ENCODE data around the gene DDX31.
A peak's percentile ranks its signal among the peaks of the same experiment; 100 is the strongest.

The DDX31 gene

DNA sequence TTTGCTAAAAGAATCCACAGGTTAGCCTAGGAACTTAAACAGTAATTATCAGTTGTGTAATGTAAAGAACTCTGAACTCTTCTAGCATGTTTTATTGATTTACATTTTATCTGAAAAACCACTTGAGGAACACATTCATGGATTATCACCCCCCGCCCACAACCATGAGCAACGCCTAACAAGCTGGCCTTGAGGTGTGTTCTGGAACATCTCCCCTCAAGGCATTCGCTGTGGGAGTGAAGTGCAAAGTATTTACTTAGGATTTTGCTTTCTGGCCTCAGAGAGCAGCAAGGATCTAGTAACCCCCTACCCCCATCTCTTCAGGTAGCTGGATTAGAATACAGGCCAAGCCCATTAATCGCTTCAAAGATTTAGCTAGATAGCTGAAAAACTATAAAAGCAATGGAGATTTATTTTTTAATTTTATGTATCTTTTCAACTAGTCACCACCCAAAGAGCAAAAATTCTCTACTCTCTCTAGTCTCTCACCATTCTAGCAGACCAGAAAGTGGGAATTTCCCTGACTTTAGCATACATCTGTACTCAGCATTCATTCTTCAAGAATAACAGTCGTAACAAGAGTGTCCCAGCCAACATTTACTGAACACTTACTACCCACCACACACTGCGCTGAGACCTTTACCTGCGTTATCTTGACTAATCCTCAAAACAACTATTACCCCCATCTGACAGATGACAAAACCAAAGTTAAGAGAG is 37.2 kb downstream of the DDX31 start:
- no peak for DNase-seq

DNA sequence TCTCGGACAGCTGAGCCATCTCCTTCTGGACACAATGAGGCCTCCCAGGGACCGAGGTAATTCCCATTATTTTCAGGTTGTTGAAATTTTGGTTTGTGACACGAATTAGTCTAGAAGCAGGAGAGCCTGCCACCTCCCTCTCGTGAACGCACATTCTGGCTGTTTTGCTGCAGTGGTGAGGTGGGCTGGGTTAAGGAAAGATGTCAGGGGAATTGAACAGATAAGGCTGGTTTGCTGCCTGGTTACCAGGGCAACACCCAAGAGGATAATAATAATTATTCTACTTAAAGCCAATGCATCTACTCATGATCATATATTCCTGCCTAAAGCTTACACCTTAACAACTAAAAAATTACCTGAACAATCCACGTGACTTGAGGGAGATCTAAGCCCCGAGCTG is 38.1 kb downstream of the DDX31 start:
- no peak for DNase-seq

DNA sequence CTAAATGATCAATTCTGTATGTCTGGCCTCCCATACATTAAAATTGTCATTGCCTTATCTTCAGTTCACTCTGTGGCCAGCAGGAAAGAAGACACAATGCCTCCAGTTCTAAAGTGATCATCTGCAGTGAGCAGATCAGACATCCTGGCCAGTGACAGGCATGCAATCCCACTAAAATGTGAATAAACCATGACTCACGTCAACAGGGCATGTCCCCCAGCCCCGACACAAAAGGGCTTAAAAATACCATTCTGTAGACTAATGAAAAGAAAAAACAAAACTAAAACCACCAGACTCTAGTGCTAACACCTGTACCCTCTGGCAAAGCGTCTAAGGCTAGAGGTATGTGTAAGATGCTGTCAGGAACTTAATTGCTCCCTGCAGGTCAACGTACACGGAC is 38.5 kb downstream of the DDX31 start:
- DNase-seq: no peak

DNA sequence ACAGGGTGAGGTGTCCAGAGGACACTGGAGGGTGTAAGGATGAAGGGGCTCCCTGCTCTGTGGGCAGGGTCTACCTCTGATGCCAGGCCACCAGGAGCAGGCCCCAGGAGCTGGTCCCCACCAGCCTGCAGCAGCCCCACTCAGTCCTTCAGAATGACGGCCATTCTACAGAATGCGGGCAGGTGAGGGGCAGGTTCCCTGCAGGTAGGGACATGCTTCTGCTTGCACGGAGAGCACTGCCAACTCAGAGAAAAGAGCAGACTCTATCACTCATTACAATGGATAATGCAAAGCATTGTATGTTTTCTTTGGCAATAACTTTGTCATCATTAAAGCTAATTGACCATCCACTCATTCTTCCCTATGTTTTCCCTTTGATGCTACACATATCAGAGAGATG is 39.0 kb downstream of the DDX31 start:
- DNase-seq: no peak

DNA sequence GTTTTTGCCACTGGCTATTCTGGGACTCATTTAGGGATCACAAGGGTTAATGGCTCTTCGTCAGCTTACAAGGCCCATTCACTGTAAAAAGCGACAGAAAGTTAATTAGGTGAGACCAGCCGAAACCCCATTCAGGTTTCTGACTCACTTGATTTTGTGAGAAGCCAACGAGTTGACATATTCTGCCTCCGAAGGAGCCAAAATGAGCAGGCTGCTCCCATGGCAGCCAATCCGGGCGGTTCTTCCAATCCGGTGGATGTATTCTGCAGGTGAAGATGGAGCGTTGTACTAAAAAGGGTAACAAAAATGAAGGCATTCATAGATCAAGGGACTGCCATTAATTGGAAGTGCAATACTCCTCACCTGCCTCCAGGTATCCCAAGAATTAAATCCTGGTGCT is 39.7 kb downstream of the DDX31 start:
- DNase-seq: peak in 1 of 14 donors; percentile 14

DNA sequence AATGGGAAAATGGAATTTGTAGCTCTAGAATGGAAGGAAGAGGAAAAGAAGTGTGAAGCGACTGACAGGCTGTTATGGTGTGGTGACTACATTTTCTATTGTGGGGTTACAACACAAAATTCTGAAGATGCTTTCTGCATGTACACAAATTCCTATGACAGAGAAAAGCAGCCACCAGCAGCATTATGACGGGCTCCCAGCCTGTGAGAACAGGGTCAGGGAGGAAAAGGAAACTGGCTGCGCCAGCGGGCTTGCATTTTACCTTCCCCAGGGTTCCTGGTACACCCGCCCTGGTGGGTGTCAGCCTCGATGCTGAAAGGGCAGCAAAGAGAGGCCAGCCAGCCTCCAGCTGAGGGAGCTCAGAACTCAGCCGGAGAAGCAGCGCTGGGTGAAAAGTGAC is 41.0 kb downstream of the DDX31 start:
- no peak for DNase-seq

DNA sequence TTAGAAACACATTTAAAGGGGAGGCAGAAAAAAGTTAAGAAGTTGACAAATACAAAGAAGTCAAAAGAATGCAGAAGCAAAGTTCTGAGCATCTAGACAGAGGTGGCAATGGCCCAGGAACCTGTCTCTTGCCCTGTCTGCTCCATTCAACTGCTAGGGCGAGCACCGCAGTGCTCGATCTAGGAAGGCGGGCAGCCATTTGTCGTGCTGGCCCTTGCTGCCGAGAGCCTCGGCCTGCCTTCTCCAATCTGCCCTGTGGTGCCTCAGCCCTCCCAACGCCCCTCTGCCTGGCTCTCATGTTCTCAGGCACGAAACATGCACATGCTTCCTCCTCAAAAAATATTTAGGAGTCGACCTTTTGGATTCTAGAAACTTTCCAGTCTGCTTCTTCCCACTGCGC is 42.2 kb downstream of the DDX31 start:
- DNase-seq: no peak

DNA sequence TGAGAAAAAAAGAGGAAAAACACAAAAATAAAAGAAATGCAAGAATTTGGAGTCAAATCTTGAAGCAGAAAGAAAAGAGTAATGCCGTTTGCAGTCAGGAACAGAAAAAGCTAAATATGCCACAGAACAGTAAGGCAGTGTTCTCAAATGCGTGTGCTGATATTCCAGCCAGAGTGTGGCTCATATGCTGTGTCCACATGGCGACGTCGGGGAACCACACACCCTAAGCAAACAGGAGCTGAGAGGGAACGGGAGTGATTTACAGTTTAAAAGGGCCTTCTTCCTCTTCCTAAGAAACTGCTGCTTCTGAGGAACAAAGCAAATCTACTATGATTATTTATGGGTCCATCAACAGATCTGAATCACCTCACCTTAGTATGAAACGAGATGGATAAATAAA is 42.7 kb downstream of the DDX31 start:
- no peak for DNase-seq

DNA sequence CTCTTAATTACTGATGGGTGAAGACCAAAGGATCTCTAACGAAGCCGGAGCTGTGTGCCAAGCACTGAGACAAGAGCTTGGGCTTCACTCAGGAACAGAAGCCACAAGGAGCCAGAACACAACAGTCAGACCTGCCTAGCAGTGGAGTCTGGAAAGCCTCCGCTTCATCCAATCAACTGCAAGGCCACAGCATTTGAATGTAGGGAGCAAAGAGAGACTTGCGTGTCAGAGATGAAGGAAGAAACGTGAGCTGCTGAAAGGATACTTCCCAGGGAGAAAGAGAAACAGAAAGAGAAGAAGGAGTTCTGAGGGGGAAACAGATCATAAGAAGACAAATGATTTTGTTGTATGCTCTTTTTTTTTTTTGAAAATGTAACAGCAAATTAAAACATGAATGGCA is 43.5 kb downstream of the DDX31 start:
- DNase-seq: no peak

DNA sequence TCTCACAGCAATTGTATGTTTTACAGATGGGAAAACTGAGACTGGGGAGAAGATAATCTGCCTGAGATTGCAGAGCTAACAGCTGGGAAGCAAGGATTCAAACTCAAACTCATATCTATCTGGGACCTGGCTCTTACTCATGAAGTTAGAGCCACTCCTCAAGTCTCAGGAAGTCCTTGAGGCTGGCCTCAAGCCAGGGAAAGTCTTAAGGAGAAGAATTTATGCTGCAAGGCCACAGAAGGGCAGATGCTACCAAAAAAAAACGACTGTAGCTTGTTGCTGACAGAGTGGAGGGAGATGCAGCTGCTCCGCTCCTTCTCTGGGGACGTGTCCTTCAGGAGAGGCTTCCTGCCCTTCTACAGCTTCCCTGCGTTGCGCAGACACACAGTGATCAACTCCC is 47.6 kb downstream of the DDX31 start:
- no peak for DNase-seq

DNA sequence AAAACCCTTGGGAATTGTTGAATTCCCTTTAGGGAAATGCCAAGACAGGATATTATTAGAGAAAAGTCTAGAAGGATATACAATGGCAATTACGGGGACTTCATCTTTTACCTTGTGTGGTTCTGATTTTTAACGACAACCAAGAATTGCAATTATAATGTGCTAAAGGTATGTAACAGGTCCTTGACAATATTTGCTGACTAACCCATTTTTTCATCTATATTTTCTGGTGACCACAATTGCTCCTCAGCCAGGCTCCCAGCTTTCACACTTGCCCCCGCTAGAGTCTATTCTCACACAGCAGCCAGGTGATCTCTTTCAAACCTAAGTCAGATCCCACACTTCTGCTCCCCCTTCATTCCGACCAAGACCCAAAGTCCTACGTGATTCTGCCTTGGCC is 53.1 kb downstream of the DDX31 start:
- DNase-seq: no peak

DNA sequence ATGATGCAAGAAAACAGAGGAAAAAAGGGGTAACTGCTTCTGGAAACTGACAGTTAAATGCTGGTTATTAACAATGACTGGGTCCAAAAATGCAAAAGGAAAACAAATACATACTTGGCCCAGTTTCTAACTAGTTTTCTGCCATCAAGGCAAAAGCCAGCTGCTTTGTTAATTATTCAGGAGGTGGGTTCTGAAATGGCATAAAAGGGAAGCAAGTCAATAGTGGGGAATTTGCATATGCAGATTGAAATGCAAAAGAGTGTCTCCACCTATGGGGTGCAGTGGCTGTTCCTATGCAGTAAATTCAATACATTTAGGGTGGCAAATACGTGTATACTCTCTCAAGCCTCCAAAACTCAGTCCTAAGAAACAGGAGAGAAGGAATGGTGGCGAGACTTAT is 54.0 kb downstream of the DDX31 start:
- no peak for DNase-seq

DNA sequence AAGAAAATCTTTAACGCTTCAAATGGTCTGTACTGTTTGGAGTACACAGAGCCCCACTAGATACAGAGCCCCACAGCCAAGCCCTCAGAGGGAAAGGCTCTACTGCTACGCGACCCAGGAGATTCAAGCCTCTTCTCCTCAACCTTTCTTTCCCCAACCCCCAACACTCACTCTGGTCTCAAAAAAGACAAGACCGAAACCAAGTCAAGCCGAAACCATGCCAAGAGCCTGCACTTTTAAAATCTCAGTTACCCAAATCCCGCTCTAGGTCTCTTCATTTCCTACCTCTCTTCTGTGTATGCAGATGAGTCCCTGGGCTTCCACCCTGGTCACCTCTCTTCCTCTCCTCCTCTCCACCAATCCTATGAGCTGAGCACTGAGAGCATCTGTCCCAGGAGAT is 55.5 kb downstream of the DDX31 start:
- DNase-seq: no peak

DNA sequence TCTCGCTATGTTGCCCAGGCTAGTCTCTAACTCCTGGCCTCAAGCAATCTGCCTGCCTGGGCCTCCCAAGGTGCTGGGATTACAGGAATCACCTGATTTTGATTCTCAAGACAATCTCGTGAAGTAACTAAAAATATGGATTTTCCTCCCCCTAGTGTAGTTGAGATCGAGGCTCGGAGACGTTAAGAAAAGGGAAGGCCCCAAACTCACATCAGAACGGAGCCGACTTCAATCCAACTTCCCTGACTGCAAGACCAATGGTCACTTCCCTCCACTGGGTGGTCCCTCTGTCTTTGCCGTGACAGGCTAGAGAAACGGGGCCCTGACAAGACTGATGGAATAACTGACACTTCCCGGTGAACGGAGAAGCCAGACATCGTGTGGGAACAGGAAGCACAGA is 59.1 kb downstream of the DDX31 start:
- DNase-seq: no peak

DNA sequence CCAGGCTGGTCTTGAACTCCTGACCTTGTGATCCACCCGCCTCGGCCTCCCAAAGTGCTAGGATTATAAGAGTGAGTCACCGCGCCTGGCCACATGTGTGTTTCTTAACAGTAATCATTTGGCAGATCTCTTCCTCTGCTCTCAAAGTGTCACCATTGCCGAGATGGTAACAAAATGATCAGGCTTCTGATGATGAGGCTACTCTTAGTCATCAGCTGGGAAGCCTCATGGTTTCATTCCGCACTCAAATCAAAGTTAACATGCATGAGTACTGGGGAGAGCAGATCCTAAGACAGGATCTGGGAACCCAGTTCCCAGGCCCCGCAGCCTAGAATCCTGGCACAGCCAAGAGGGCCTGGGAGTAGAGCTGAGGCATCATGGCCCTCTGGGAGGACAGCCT is 60.0 kb downstream of the DDX31 start:
- no peak for DNase-seq

DNA sequence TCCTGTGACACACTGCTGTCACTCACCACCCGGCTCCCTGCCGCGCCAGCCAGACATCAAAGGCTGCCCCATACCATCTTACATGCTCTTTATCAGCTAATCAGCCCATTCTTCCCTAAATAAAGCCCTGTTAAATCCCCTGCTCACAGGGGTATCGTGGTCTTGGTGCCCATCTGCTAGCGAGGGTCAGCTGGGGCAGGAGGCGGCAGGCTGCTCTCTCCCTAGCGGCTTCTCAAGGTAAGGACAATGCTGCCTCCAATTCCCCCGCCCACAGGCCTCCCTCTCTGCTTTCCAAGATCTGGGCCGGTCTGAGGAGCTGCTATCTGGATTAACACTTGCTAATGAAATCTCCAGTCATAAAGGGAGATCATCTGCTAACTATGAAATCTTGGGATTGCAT is 60.6 kb downstream of the DDX31 start:
- DNase-seq: peak in 3 of 14 donors; percentile 3 to 18 (median 11)

DNA sequence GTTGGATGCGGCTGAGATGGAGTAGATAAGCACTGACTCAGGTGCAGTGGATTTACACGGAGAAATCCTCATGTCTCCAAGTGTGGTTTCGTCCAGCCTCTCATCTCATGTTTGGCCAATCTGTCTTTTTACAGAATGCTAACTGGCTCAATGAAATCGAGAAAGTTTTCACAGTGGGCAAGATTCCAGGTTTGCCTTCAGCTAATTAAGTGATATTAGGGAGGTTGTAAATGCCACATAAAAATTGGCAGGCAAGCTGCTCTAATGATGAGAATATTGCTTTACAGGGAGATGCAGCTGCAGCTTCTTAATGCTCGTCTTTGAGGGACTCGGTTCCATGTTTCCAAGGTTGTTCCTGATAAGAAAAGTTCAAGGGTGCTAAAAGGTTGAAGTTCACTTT is 63.7 kb downstream of the DDX31 start:
- DNase-seq: no peak

DNA sequence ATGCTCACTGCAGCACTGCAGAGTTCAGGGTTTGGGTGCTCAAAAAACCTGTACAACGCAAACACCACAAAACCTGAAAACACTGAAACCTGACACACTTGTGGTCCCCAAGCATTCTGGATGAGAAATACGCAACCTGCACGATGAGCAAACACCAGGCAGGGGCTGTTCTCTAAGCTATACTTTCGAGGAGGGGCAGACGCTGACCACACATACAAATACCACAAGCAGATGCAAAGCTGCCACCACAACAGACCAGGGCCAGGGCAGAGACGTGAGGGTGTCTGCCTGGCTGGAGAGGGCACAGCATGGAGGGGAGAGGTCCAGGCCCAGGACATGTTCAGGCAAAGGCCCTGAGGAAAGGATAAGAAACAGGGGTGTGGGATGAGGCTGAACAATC is 64.4 kb downstream of the DDX31 start:
- DNase-seq: no peak

DNA sequence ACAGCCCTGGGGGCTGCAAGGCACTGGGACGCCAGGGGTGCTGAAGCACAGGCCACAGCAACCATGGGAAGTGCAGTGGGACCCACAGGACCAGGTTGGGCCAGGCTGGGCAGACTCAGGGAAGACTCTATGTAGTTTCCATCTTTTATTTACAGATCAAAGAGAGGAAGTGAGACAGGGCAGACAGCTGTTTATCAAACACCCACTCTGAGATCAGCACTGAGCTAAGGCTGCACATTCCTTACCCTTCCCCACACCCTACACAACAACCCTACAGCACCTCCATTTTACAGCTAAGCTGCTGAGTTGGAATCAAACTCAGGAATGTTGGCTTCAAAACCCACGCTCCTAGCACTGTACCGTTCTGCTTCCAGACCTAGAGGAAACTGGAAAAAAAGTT is 67.6 kb downstream of the DDX31 start:
- DNase-seq: no peak

DNA sequence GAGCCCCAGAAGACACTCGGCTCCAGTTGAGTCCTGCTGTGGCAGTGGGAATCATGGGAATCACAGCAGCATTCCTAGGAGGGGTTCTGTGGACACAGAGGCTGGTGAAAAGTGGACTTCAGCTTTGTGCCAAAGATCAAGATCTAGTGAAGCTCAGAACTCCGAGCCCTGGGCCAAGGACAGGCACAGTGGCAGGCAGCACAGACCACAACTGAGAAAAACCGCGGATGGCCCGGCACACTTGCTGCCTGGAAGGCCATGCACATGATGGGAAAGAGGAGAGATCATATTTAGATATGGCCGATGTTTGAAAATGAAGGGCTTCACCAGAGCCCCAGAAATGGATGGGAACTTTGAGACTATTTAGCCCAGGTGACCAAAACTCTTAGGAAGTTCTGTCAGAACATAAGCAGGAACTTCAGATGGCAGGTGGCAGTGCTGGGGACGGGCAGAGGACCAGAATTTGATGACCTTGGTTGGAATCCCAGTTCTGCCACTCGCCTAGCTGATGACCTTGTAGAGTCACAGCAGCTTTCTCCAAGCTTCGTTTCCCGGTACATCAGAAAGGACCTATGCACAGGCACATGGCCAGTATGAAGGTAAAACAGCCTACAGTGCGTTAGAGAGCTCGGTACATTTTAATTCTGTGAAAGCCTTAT is 69.3 kb downstream of the DDX31 start:
- no peak for DNase-seq

DNA sequence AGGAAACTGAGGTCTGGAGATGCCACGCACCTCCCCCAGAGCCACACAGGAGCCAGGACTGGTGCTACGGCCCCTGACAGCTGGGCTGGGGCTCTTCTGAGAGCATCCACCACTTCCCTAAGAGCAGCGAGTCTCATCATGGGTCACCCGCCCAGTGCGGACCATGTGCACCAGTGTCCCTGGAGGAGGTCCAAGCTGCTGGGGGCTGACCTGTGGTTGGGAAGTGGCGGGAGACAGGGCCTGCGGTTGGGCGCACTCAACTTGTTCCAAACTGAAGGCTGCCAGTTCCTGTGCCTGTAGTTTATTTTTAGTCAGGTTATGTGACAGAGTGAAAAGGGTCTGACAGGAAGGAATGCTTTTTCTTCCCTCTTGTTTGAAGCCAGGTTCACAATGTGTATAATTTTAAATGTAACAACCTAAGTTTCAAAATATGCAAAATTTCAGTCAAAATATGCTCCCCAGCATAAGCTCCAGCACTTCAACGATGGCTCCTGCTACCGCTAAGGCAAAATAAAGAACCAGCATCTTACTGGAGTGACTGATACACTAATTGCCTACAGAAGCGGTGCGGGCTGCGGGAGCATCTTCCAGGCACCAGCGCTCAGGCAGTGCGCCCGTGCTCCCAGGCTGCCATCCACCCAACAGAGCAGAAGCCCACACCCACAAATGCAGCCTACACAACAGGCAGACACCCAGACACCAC is 72.6 kb downstream of the DDX31 start:
- peak in 10 of 14 donors; percentile 3 to 56 (median 30) for DNase-seq

DNA sequence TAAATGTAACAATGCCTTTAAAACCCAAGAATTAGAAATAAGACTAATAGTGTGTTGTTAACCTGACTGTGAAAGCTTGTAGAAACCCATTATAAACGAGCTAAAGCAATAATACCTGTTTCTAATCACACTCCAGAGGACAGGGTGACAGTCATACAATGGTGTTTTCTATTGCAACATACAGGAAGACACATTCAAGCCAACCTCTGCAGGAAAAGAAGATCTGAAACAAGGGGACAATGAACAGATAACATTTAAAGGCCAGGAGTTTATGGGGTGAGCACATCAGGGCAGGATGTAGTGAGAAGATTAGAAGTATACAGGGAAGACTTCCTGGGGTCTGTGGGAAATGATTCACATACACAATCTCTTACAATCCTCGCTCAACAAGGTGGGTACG is 73.6 kb downstream of the DDX31 start:
- no peak for DNase-seq

DNA sequence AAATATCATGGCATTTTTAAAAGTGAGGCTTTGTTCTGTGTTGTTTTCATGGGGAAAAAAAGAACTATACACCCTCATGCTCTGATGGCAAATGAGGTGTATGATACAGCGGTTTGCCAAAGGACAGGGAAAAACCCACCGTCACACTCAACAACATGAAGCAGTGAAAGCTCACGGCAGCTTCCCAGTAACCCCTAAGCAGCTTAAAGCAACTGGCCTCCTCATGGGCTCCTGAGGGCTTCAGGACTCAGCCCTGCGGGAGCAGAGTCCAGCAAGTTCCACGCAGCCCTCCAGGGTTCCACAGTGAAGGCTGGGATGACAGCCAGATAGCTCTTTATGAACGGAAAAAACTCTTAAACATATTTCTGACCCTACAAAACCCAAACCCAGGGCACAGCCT is 74.5 kb downstream of the DDX31 start:
- DNase-seq: no peak

DNA sequence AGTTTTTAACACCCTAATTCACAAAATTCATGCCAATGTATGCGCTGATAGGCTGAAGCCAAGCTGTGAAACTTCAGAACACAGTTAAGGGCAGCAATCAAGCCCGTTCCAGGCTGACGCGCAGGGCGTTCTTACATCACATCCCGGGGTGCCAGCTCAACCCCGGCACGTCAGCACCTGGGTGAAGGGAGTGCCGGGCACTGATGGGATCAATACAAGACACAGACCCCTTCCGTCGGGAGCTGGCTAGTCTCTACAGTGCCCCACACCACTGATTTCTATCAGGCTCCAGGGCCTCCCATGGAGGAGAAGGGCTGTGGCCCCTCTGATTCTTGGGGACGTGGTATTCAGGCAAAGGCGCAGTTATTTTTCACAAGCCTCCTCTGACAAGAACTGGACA is 75.4 kb downstream of the DDX31 start:
- no peak for DNase-seq

Measured in C1 segment of cervical spinal cord (tissue), 14 donors.